Measurements from ENCODE around the gene HIBADH.

DNA sequence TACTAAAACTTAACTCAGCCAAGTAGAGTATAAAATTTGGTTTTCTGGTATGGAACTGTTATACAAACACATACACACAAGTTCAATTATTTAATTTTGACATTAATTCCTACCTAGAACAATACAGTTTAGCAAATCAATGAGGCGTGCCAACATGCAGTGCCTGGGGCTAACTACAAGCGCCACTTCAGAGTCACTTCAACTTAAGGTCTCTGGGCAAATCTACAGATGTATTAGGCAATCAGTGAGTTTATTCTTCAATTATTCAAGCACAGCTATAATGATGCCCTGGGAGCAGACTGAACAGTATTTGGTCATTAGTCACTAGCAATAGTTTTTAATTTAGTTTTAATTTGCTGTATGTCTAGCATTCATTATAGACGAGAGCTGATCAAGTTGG, 51.6 kb downstream of the HIBADH start:
- TF ChIP-seq, protein P1, sequence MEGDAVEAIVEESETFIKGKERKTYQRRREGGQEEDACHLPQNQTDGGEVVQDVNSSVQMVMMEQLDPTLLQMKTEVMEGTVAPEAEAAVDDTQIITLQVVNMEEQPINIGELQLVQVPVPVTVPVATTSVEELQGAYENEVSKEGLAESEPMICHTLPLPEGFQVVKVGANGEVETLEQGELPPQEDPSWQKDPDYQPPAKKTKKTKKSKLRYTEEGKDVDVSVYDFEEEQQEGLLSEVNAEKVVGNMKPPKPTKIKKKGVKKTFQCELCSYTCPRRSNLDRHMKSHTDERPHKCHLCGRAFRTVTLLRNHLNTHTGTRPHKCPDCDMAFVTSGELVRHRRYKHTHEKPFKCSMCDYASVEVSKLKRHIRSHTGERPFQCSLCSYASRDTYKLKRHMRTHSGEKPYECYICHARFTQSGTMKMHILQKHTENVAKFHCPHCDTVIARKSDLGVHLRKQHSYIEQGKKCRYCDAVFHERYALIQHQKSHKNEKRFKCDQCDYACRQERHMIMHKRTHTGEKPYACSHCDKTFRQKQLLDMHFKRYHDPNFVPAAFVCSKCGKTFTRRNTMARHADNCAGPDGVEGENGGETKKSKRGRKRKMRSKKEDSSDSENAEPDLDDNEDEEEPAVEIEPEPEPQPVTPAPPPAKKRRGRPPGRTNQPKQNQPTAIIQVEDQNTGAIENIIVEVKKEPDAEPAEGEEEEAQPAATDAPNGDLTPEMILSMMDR (IDR thresholded peaks at IDR 0.05), result no peak
- TF ChIP-seq POLR2A (IDR thresholded peaks at IDR 0.05), result no peak

All from testis (tissue), 2 donors.